SK-N-SH treated with all-trans-retinoic acid at 6 μM for 48 hours (cell line): ENCODE data around the gene FARS2.

ENCODE experiments used
- ATAC-seq: fragments of 200-7000 bp; cut with Tn5 transposase; 3 replicates; pipeline ENCODE4 v1.9.1; 2020; ENCODE audit warnings: mild to moderate bottlenecking, moderate library complexity
- ARNTL ChIP-seq: fragments of 450-650 bp; formaldehyde crosslinking; IDR thresholded peaks from 2 replicates; pipeline ENCODE4 v1.5.0; 2020; ENCODE audit warnings: low read depth, mild to moderate bottlenecking, moderate library complexity, borderline replicate concordance
- BACH2 ChIP-seq: fragments of 250-450 bp; sonication (Bioruptor Pico); IDR thresholded peaks from 2 replicates; pipeline ENCODE4 v1.9.0; 2021; ENCODE audit warnings: mild to moderate bottlenecking, borderline replicate concordance
- CSDC2 ChIP-seq: fragments of 250-450 bp; sonication (Bioruptor Pico); IDR thresholded peaks from 2 replicates; pipeline ENCODE4 v1.5.0; 2020; ENCODE audit warnings: mild to moderate bottlenecking, moderate library complexity
- ESRRG ChIP-seq: fragments of 250-450 bp; sonication (Bioruptor Pico); IDR thresholded peaks from 2 replicates; pipeline ENCODE4 v1.6.1; 2021; ENCODE audit warnings: mild to moderate bottlenecking
- GLIS3 ChIP-seq: fragments of 250-450 bp; sonication (Bioruptor Pico); IDR thresholded peaks from 2 replicates; pipeline ENCODE4 v1.5.0; 2020; ENCODE audit warnings: mild to moderate bottlenecking, moderate library complexity
- ISL1 ChIP-seq: fragments of 250-450 bp; sonication (Bioruptor Pico); IDR thresholded peaks from 2 replicates; pipeline ENCODE4 v2.1.2; 2022; ENCODE audit warnings: mild to moderate bottlenecking, moderate library complexity
- PPARA ChIP-seq: fragments of 250-450 bp; sonication (Bioruptor Pico); IDR thresholded peaks from 2 replicates; pipeline ENCODE4 v1.5.0; 2020; ENCODE audit warnings: mild to moderate bottlenecking, borderline replicate concordance
- RARB ChIP-seq: fragments of 250-450 bp; sonication (Bioruptor Pico); IDR thresholded peaks from 2 replicates; pipeline ENCODE4 v1.8.0; 2021; ENCODE audit warnings: mild to moderate bottlenecking, moderate library complexity
- SNAI2 ChIP-seq: fragments of 250-450 bp; sonication (Bioruptor Pico); IDR thresholded peaks from 2 replicates; pipeline ENCODE4 v1.5.0; 2020; ENCODE audit warnings: mild to moderate bottlenecking, moderate library complexity
- TCF4 ChIP-seq: fragments of 250-450 bp; sonication (Bioruptor Pico); IDR thresholded peaks from 2 replicates; pipeline ENCODE4 v1.8.0; 2021; ENCODE audit warnings: mild to moderate bottlenecking, moderate library complexity, borderline replicate concordance
- TOX ChIP-seq: fragments of 250-450 bp; sonication (Bioruptor Pico); IDR thresholded peaks from 2 replicates; pipeline ENCODE4 v1.8.0; 2021; ENCODE audit warnings: mild to moderate bottlenecking, moderate library complexity, borderline replicate concordance
- ZC3H10 ChIP-seq: fragments of 250-450 bp; sonication (Bioruptor Pico); IDR thresholded peaks from 2 replicates; pipeline ENCODE4 v1.5.1; 2021; ENCODE audit warnings: mild to moderate bottlenecking, moderate library complexity
- ZFP3 ChIP-seq: fragments of 250-450 bp; sonication (Bioruptor Pico); IDR thresholded peaks from 2 replicates; pipeline ENCODE4 v1.5.0; 2020; ENCODE audit warnings: mild to moderate bottlenecking, moderate library complexity
- ZFP30 ChIP-seq: fragments of 450-650 bp; formaldehyde crosslinking; IDR thresholded peaks from 2 replicates; pipeline ENCODE4 v1.5.0; 2022; ENCODE audit warnings: mild to moderate bottlenecking, moderate library complexity
- ZNF565 ChIP-seq: fragments of 450-650 bp; formaldehyde crosslinking; conservative IDR thresholded peaks from 2 replicates; pipeline ENCODE4 v1.5.0; 2020; ENCODE audit warnings: low read depth, mild to moderate bottlenecking, moderate library complexity
- ZNF70 ChIP-seq: fragments of 450-650 bp; formaldehyde crosslinking; IDR thresholded peaks from 2 replicates; pipeline ENCODE4 v1.5.0; 2020; ENCODE audit warnings: mild to moderate bottlenecking, moderate library complexity
- ZNF8 ChIP-seq: fragments of 450-650 bp; formaldehyde crosslinking; IDR thresholded peaks from 2 replicates; pipeline ENCODE4 v1.5.0; 2020; ENCODE audit warnings: mild to moderate bottlenecking, moderate library complexity
- TF ChIP-seq, protein P1 (sequence below): fragments of 250-450 bp; sonication (Bioruptor Pico); IDR thresholded peaks from 2 replicates; pipeline ENCODE4 v1.8.0; 2021; ENCODE audit warnings: low read depth, mild to moderate bottlenecking, moderate library complexity, borderline replicate concordance
- TF ChIP-seq, protein P2 (sequence below): fragments of 250-450 bp; sonication (Bioruptor Pico); IDR thresholded peaks from 2 replicates; pipeline ENCODE4 v1.8.0; 2020; ENCODE audit warnings: mild to moderate bottlenecking, moderate library complexity, borderline replicate concordance
- TF ChIP-seq, protein P3 (sequence below): fragments of 250-450 bp; sonication (Bioruptor Pico); IDR thresholded peaks from 2 replicates; pipeline ENCODE4 v1.5.1; 2021; ENCODE audit warnings: mild to moderate bottlenecking, moderate library complexity
- TF ChIP-seq, protein P4 (sequence below): fragments of 250-450 bp; sonication (Bioruptor Pico); IDR thresholded peaks from 2 replicates; pipeline ENCODE4 v1.5.1; 2020; ENCODE audit warnings: low read depth, mild to moderate bottlenecking, moderate library complexity

Gene FARS2

DNA sequence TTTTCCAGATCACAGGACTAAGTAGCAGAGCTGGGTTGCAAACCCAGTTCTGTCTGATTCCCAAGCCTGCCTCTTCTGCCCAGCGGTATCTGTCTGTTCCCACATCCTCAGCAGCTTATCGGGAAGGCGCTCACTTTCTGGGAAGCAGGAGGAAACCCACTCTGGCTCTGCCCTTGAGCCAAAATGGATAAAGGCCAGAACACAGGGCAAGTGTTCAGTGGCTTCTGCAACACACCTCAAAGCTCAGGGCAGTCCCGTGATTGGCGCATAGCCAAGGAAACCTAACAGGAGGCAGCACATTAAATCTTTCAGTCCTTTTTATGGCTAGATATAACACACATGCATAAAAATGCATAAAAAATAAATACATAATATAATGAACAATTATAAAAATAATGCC is 483.2 kb downstream of the FARS2 start:
- TF ChIP-seq, protein P1, sequence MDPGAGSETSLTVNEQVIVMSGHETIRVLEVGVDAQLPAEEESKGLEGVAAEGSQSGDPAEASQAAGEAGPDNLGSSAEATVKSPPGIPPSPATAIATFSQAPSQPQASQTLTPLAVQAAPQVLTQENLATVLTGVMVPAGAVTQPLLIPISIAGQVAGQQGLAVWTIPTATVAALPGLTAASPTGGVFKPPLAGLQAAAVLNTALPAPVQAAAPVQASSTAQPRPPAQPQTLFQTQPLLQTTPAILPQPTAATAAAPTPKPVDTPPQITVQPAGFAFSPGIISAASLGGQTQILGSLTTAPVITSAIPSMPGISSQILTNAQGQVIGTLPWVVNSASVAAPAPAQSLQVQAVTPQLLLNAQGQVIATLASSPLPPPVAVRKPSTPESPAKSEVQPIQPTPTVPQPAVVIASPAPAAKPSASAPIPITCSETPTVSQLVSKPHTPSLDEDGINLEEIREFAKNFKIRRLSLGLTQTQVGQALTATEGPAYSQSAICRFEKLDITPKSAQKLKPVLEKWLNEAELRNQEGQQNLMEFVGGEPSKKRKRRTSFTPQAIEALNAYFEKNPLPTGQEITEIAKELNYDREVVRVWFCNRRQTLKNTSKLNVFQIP (CRISPR knock-in tag), result no peak
- no peak for ATAC-seq

DNA sequence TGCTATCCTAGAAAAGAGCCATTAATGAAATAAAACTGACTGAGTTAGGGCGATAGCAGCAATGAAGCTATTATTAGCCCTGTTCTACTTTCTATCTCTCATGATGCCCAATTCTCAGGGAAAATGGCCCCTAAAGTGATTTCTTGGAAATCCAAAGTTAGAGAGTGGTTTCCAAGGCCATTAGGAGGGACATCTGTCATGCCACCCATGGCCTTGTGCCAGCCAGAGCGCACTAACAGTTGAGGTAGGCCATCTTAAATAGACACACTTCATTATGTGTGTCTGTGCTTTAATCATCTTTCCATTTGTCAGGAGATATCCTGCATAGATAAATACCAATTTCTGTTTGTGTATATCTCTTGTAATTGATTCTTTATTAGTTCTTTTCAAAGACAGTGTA is 483.8 kb downstream of the FARS2 start:
- ATAC-seq, result no peak
- TF ChIP-seq, protein P2, sequence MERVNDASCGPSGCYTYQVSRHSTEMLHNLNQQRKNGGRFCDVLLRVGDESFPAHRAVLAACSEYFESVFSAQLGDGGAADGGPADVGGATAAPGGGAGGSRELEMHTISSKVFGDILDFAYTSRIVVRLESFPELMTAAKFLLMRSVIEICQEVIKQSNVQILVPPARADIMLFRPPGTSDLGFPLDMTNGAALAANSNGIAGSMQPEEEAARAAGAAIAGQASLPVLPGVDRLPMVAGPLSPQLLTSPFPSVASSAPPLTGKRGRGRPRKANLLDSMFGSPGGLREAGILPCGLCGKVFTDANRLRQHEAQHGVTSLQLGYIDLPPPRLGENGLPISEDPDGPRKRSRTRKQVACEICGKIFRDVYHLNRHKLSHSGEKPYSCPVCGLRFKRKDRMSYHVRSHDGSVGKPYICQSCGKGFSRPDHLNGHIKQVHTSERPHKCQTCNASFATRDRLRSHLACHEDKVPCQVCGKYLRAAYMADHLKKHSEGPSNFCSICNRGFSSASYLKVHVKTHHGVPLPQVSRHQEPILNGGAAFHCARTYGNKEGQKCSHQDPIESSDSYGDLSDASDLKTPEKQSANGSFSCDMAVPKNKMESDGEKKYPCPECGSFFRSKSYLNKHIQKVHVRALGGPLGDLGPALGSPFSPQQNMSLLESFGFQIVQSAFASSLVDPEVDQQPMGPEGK (CRISPR knock-in tag), result no peak
- TF ChIP-seq BACH2 (CRISPR knock-in tag) (no peak), SNAI2 (CRISPR knock-in tag) (no peak), TOX (CRISPR knock-in tag) (no peak), ZNF8 (no peak), TCF4 (CRISPR knock-in tag) (no peak), ARNTL (no peak), ESRRG (CRISPR knock-in tag) (no peak), ZFP3 (CRISPR knock-in tag) (no peak), CSDC2 (CRISPR knock-in tag) (no peak), ZC3H10 (no peak), ZNF70 (CRISPR knock-in tag) (no peak), PPARA (CRISPR knock-in tag) (no peak), ZNF565 (no peak)
- TF ChIP-seq, protein P3, sequence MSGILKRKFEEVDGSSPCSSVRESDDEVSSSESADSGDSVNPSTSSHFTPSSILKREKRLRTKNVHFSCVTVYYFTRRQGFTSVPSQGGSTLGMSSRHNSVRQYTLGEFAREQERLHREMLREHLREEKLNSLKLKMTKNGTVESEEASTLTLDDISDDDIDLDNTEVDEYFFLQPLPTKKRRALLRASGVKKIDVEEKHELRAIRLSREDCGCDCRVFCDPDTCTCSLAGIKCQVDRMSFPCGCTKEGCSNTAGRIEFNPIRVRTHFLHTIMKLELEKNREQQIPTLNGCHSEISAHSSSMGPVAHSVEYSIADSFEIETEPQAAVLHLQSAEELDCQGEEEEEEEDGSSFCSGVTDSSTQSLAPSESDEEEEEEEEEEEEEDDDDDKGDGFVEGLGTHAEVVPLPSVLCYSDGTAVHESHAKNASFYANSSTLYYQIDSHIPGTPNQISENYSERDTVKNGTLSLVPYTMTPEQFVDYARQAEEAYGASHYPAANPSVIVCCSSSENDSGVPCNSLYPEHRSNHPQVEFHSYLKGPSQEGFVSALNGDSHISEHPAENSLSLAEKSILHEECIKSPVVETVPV (CRISPR knock-in tag), result no peak
- TF ChIP-seq, protein P4, sequence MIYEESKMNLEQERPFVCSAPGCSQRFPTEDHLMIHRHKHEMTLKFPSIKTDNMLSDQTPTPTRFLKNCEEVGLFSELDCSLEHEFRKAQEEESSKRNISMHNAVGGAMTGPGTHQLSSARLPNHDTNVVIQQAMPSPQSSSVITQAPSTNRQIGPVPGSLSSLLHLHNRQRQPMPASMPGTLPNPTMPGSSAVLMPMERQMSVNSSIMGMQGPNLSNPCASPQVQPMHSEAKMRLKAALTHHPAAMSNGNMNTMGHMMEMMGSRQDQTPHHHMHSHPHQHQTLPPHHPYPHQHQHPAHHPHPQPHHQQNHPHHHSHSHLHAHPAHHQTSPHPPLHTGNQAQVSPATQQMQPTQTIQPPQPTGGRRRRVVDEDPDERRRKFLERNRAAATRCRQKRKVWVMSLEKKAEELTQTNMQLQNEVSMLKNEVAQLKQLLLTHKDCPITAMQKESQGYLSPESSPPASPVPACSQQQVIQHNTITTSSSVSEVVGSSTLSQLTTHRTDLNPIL, result no peak
- TF ChIP-seq, protein P1 (CRISPR knock-in tag), result no peak

DNA sequence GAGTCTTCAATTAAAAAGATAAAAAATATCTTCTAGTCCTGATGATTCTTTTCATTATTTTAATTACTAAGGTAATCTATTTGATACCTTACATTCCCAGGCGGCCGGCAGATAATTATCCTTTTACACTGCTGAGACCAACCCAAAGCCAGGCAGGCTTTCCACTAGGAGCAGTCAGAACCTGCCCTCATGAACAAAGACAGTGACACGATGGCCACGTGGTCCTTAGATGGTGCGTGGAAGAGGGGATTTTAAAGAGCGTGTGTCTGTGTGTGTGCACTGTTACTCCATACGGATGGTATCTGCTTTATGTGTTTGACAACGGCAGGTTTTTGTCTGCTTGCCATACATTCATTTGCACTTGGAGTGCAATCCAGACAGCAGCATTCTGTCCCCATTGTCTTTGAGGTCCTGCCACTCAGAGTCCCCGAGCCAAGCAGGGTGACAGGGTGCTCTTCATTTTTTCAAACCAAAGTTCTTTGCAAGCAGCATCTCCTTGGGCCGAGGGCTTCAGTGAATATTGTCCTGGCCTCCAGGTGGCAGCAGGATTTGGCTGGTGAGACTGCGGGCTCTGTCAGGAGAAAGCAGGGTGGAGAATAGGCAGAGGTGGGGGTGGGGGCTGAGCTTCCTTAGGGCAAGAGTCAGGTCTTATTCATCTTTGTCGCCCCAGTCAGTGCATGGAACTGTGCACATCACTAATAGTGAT is 484.9 kb downstream of the FARS2 start:
- peak; percentile 58; the same call in 1 of the 3 replicates for ATAC-seq
- TF ChIP-seq ZNF8 (no peak), ESRRG (CRISPR knock-in tag) (no peak), TCF4 (CRISPR knock-in tag) (no peak), ISL1 (CRISPR knock-in tag) (no peak), ZFP3 (CRISPR knock-in tag) (no peak), ZC3H10 (no peak), ZFP30 (CRISPR knock-in tag) (no peak), BACH2 (CRISPR knock-in tag) (no peak), GLIS3 (CRISPR knock-in tag) (no peak), SNAI2 (CRISPR knock-in tag) (no peak), RARB (CRISPR knock-in tag) (no peak), PPARA (CRISPR knock-in tag) (no peak), ARNTL (no peak), ZNF565 (no peak), ZNF70 (CRISPR knock-in tag) (no peak)
- TF ChIP-seq, protein P2 (CRISPR knock-in tag), result no peak
- TF ChIP-seq, protein P4, result no peak
- TF ChIP-seq, protein P3 (CRISPR knock-in tag), result no peak
